HG03457 (cell line): ENCODE data around the gene FUT7.
"Not testable (repeated sequence)": the region's sequence is repeated elsewhere in the genome, so short reads cannot be mapped to it uniquely, and the experiment has no call there.

Experiments used
- ATAC-seq: cut with Tn5 transposase; IDR thresholded peaks from one replicate; pipeline ENCODE4 v1.9.1; 2021; ENCODE audit warnings: moderate number of reproducible peaks; ENCODE audit not compliant: unreplicated experiment

FUT7 gene

GRCh38 chr9:137034039-137034708 lies 2.3 kb upstream of the FUT7 start:
- no peak for ATAC-seq

- not testable (repeated sequence) for ATAC-seq
These were observed 1.6 kb upstream of the FUT7 start for GRCh38 chr9:137033481-137033880.

GRCh38 chr9:137032858-137033257 lies 970 bp upstream of the FUT7 start:
- ATAC-seq: no peak

- no peak for ATAC-seq
These were observed 1.1 kb downstream of the FUT7 start for GRCh38 chr9:137030538-137031527.

GRCh38 chr9:137030006-137030405 lies 1.9 kb downstream of the FUT7 start:
- ATAC-seq: no peak

- ATAC-seq: no peak
These were observed 2.6 kb downstream of the FUT7 start for GRCh38 chr9:137029058-137029936.

- no peak for ATAC-seq
These were observed 3.4 kb downstream of the FUT7 start for GRCh38 chr9:137028263-137029057.

- ATAC-seq: no peak
These were observed 4.3 kb downstream of the FUT7 start, which contains the start of gene ABCA2 for GRCh38 chr9:137027369-137028262. Gene ABCA2 (minus strand): TSS chr9:137028237. CDS start chr9:137028140, 97 bp downstream.

GRCh38 chr9:137026828-137027227 lies 5.1 kb downstream of the FUT7 start:
- no peak for ATAC-seq

- no peak for ATAC-seq
These were observed 5.5 kb downstream of the FUT7 start for GRCh38 chr9:137026384-137026783.

GRCh38 chr9:137025517-137025966 lies 6.3 kb downstream of the FUT7 start:
- ATAC-seq: no peak

- ATAC-seq: no peak
These were observed 8.3 kb downstream of the FUT7 start for GRCh38 chr9:137023583-137023991.

GRCh38 chr9:137023157-137023556 lies 8.7 kb downstream of the FUT7 start:
- ATAC-seq: no peak

GRCh38 chr9:137022662-137023008 lies 9.3 kb downstream of the FUT7 start:
- ATAC-seq: no peak

GRCh38 chr9:137021979-137022661 lies 9.8 kb downstream of the FUT7 start:
- ATAC-seq: no peak

- ATAC-seq: no peak
These were observed 10.3 kb downstream of the FUT7 start for GRCh38 chr9:137021568-137021978.

GRCh38 chr9:137020771-137021567 lies 10.9 kb downstream of the FUT7 start:
- ATAC-seq: no peak
